GM23248 (cell line): ENCODE data around the gene PCDHB12. TPM values are rescaled to one million over a fixed set of nuclear protein-coding genes. Genes with fewer than 3 reads are reported as not detected.
"Not testable (repeated sequence)": the region's sequence is repeated elsewhere in the genome, so short reads cannot be mapped to it uniquely, and the experiment has no call there.

ENCODE experiments used
- DNase-seq: peaks from one replicate; pipeline ENCODE4 v3.0.0-alpha.2; 2015
- H2AFZ ChIP-seq: fragments of 200-600 bp; sonication (generic); 2 replicates; pipeline ENCODE4 v1.6.1; 2016; ENCODE audit warnings: antibody characterized with exemption
- H3F3A ChIP-seq: fragments of 200-600 bp; sonication (generic); 2 replicates; pipeline ENCODE4 v1.6.1; 2016; ENCODE audit warnings: mild to moderate bottlenecking, antibody characterized with exemption, mixed run types; ENCODE audit not compliant: insufficient read depth
- H3K27ac ChIP-seq: fragments of 200-600 bp; sonication (generic); 2 replicates; pipeline ENCODE4 v1.5.1; 2016; ENCODE audit warnings: mild to moderate bottlenecking
- H3K27me3 ChIP-seq: fragments of 200-600 bp; sonication (generic); replicated peaks from 2 replicates; pipeline ENCODE4 v1.6.1; 2016; ENCODE audit warnings: mild to moderate bottlenecking; ENCODE audit not compliant: insufficient read depth
- H3K36me3 ChIP-seq: fragments of 200-600 bp; sonication (generic); 2 replicates; pipeline ENCODE4 v1.6.1; 2016; ENCODE audit warnings: low read depth, mild to moderate bottlenecking
- H3K4me1 ChIP-seq: fragments of 200-600 bp; sonication (generic); 2 replicates; pipeline ENCODE4 v1.6.1; 2016; ENCODE audit warnings: mild to moderate bottlenecking; ENCODE audit not compliant: insufficient read depth
- H3K4me2 ChIP-seq: fragments of 200-600 bp; sonication (generic); one replicate; pipeline ENCODE4 v1.6.1; 2016; ENCODE audit warnings: mild to moderate bottlenecking; ENCODE audit not compliant: unreplicated experiment
- H3K4me3 ChIP-seq: fragments of 200-600 bp; sonication (generic); 2 replicates; pipeline ENCODE4 v1.5.1; 2016; ENCODE audit warnings: mild to moderate bottlenecking
- H3K79me2 ChIP-seq: fragments of 200-600 bp; sonication (generic); 2 replicates; pipeline ENCODE4 v1.6.1; 2016; ENCODE audit warnings: mild to moderate bottlenecking; ENCODE audit not compliant: insufficient read depth
- H3K9ac ChIP-seq: fragments of 200-600 bp; sonication (generic); 2 replicates; pipeline ENCODE4 v1.6.1; 2016; ENCODE audit warnings: mild to moderate bottlenecking
- H3K9me2 ChIP-seq: fragments of 200-600 bp; sonication (generic); 2 replicates; pipeline ENCODE4 v1.6.1; 2016; ENCODE audit warnings: mixed run types, mild to moderate bottlenecking, moderate library complexity; ENCODE audit not compliant: insufficient read depth
- H3K9me3 ChIP-seq: fragments of 200-600 bp; sonication (generic); one replicate; pipeline ENCODE4 v1.6.1; 2017; ENCODE audit warnings: low read depth
- H4K20me1 ChIP-seq: fragments of 200-600 bp; sonication (generic); 2 replicates; pipeline ENCODE4 v1.6.0; 2016; ENCODE audit not compliant: insufficient read depth
- EZH2 ChIP-seq: fragments of 200-600 bp; sonication (generic); IDR thresholded peaks from 2 replicates; pipeline ENCODE4 v1.6.1; 2018; ENCODE audit warnings: antibody characterized with exemption, mild to moderate bottlenecking; ENCODE audit not compliant: insufficient read depth, poor library complexity, severe bottlenecking
- EZH2phosphoT487 ChIP-seq: fragments of 200-600 bp; sonication (generic); IDR thresholded peaks from 2 replicates; pipeline ENCODE4 v1.6.1; 2018; ENCODE audit warnings: antibody characterized with exemption, moderate library complexity, mild to moderate bottlenecking, low read depth; ENCODE audit not compliant: insufficient read depth
- WGBS, 2 experiments: methylation state at CpG; one replicate each; pipeline ENCODE4 v1.1.6; 2015 to 2017; ENCODE audit warnings: low lambda C conversion rate in 2 of 2, low coverage in 1 of 2; ENCODE audit errors: missing lambda C conversion rate in 2 of 2; 5-methylcytosine and 5-hydroxymethylcytosine counted together
- in situ Hi-C: fragments of 300-500 bp; cut with MboI; formaldehyde crosslinking; loops from 2 replicates; pipeline ENCODE4 v1.15.0; 2020
- polyA plus RNA-seq: library from polyadenylated mRNA; unstranded; fragments of >200 nt; fragmentation: Nextera tagmentation; extraction: Ambion mirVana; gene quantifications from 2 replicates; pipeline ENCODE4 v1.2.1, GENCODE V29; 2016
- total RNA-seq: library from RNA; depleted of rRNA; stranded (reverse); fragments of >200 nt; shearing (Covaris generic); gene quantifications from 2 replicates; pipeline ENCODE4 v1.2.3, GENCODE V29; 2014

Gene PCDHB12
- total and polyA plus RNA-seq, 2 experiments from 2014 or later = 0.43 to 0.53 TPM

GRCh38 chr5:141179876-141180275 is 28.6 kb upstream of the PCDHB12 start:
- not testable (repeated sequence) for H3K79me2 ChIP-seq, H2AFZ ChIP-seq, DNase-seq, H3K4me2 ChIP-seq, H3K27ac ChIP-seq, H4K20me1 ChIP-seq, H3K4me1 ChIP-seq, H3K4me3 ChIP-seq, H3K9me2 ChIP-seq, H3K27me3 ChIP-seq, H3K9ac ChIP-seq, H3F3A ChIP-seq, H3K9me3 ChIP-seq, H3K36me3 ChIP-seq
- 50 to 53% methylated on average over 27 to 28 of the region's 32 CpGs for WGBS, 2 experiments
- in situ Hi-C loops = loop anchor here (10.0 kb wide), 1 partner anchor 385 kb away; no protein-coding TSS in a partner anchor

DNA sequence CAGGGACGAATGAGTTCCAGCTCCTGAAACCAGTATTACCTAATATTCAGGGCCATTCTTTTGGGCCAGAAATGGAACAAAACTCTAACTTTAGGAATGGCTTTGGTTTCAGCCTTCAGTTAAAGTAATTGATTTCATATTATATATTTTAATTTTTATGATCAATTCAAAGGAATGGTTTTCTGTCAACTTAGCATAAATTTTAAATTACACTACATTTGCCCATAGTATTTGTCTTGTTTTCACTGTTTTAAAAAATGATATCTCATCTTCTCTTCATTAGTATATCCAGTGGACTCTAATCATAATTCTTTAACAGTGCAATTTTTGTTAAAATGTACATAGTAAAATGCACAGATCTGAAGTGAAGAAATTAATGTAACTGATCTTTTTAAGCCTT is 28.2 kb upstream of the PCDHB12 start:
- H3K79me2 ChIP-seq = no peaks in the 10 kb centered on the region
- no peak overlapping the region for H3K4me2 ChIP-seq
- in situ Hi-C loops = loop anchor here (10.0 kb wide), 1 partner anchor 384 kb away; no protein-coding TSS in a partner anchor
- H3K4me3 ChIP-seq = no peak overlapping the region
- 44% methylated on average over 1 of the region's 1 CpG for WGBS, 2 experiments
- H3K9ac ChIP-seq = no peak overlapping the region
- no peak for DNase-seq
- H3F3A ChIP-seq = no peaks in the 10 kb centered on the region
- H3K27me3 ChIP-seq = peaks cover 10% of the 10 kb centered on the region; the same call in 1 of the 2 replicates
- no peaks in the 10 kb centered on the region for H4K20me1 ChIP-seq
- H3K9me2 ChIP-seq = no peaks in the 10 kb centered on the region
- TF ChIP-seq EZH2 (no peak), EZH2phosphoT487 (no peak)
- H3K9me3 ChIP-seq = no peaks in the 10 kb centered on the region
- no peaks in the 10 kb centered on the region for H3K4me1 ChIP-seq
- no peaks in the 10 kb centered on the region for H3K36me3 ChIP-seq
- no peak overlapping the region for H3K27ac ChIP-seq
- H2AFZ ChIP-seq = no peak overlapping the region

DNA sequence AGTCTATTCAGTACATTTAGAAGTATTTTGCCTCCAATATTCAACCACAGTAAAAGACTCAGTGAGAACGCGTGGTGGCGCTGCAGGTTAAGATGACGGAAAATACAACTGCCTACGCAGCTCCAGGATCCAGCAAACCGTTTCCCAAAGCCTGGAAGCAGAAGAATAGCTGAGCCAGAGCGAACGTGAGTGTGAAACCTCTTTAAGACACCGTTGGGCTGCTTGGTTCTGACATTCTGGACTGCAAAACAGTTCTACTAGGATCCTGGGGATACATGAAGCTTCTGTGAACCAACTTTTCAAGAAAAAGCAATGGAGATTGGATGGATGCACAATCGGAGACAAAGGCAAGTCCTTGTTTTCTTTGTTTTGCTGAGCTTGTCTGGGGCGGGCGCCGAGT is 26.3 kb upstream of the PCDHB12 start, which contains the start of gene PCDHB16:
TSS of gene PCDHB16 (plus strand) at position 140 of the 400 bp plus-strand sequence. CDS start at position 313, 173 bp downstream.
- in situ Hi-C loops = loop anchor here (10.0 kb wide), 1 partner anchor 383 kb away; no protein-coding TSS in a partner anchor

DNA sequence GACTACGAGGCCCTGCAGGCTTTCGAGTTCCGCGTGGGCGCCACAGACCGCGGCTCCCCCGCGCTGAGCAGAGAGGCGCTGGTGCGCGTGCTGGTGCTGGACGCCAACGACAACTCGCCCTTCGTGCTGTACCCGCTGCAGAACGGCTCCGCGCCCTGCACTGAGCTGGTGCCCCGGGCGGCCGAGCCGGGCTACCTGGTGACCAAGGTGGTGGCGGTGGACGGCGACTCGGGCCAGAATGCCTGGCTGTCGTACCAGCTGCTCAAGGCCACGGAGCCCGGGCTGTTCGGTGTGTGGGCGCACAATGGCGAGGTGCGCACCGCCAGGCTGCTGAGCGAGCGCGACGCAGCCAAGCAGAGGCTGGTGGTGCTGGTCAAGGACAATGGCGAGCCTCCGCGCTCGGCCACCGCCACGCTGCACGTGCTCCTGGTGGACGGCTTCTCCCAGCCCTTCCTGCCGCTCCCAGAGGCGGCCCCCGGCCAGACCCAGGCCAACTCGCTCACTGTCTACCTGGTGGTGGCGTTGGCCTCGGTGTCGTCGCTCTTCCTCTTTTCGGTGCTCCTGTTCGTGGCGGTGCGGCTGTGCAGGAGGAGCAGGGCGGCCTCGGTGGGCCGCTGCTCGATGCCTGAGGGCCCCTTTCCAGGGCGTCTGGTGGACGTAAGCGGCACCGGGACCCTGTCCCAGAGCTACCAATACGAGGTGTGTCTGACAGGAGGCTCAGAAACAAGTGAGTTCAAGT is 24.2 kb upstream of the PCDHB12 start:
- H2AFZ ChIP-seq, H3K4me2 ChIP-seq, H3K79me2 ChIP-seq, H3K4me1 ChIP-seq, H3K36me3 ChIP-seq, H3F3A ChIP-seq, H3K27ac ChIP-seq, H3K27me3 ChIP-seq, DNase-seq, H3K4me3 ChIP-seq, H4K20me1 ChIP-seq, H3K9me2 ChIP-seq, H3K9me3 ChIP-seq, H3K9ac ChIP-seq: not testable (repeated sequence)
- in situ Hi-C loops = loop anchor here (10.0 kb wide), 1 partner anchor 381 kb away; no protein-coding TSS in a partner anchor
- 30 to 34% methylated on average over 8 to 33 of the region's 69 CpGs for WGBS, 2 experiments

More for the DNA sequence above, 26.3 kb upstream of the PCDHB12 start, which contains the start of gene PCDHB16:
- Histone ChIP-seq H3K4me1 (no peaks in the 10 kb centered on the region), H3K4me3 (peak within 1 kb of the TSS; percentile 76), H3K79me2 (no peaks in the 10 kb centered on the region), H2AFZ (peak within 1 kb of the TSS; percentile 87), H3K9me2 (no peaks in the 10 kb centered on the region), H4K20me1 (no peaks in the 10 kb centered on the region), H3K36me3 (no peaks in the 10 kb centered on the region), H3K27ac (peak within 1 kb of the TSS; percentile 45), H3K4me2 (peak within 1 kb of the TSS; percentile 53), H3K9me3 (no peaks in the 10 kb centered on the region), H3F3A (no peaks in the 10 kb centered on the region), H3K27me3 (peaks cover 7% of the 10 kb centered on the region; the same call in 1 of the 2 replicates), H3K9ac (peak within 1 kb of the TSS; percentile 79)
- TF ChIP-seq EZH2 (no peak), EZH2phosphoT487 (no peak)
- DNase-seq = peak; percentile 87
- WGBS, 2 experiments = 3% methylated on average over 13 of the region's 13 CpGs
